OCI-LY7 (cell line): ENCODE measurements around the gene WLS. TPM values are rescaled to one million over a fixed set of nuclear protein-coding genes. Genes with fewer than 3 reads are reported as not detected.

Source experiments
- BruUV-seq: library from RNA; stranded (reverse); fragments of 400-500 nt; replicated peaks from 2 replicates; lab custom pipeline; 2021; lab: Mats Ljungman, UMichigan
- CTCF ChIA-PET: fragments of 300-600 bp; sonication (Branson Sonifier 250); formaldehyde crosslinking; loops from one replicate; lab custom pipeline; 2022; ENCODE audit warnings: antibody characterized with exemption; ENCODE audit not compliant: unreplicated experiment; lab: Charles Lee
- POLR2A ChIA-PET: fragments of 300-600 bp; sonication (Branson Sonifier 250); formaldehyde crosslinking; loops from one replicate; lab custom pipeline; 2022; ENCODE audit warnings: antibody characterized with exemption; lab: Charles Lee
- DNase-seq: peaks from one replicate; pipeline ENCODE4 v3.0.0-alpha.2; 2015; ENCODE audit warnings: low spot score
- H2AFZ ChIP-seq: fragments of 200-600 bp; sonication (generic), shearing (Covaris generic); 2 replicates; pipeline ENCODE4 v1.6.1; 2014; ENCODE audit warnings: mild to moderate bottlenecking, antibody characterized with exemption, low read length, moderate library complexity
- H3K27ac ChIP-seq: fragments of 200-600 bp; sonication (generic); 2 replicates; pipeline ENCODE4 v1.5.1; 2014; ENCODE audit warnings: mixed run types, low read depth, mild to moderate bottlenecking, moderate library complexity, low read length, inconsistent platforms; ENCODE audit not compliant: poor library complexity, severe bottlenecking
- H3K36me3 ChIP-seq: fragments of 200-600 bp; sonication (generic); 2 replicates; pipeline ENCODE4 v1.6.1; 2014; ENCODE audit warnings: mild to moderate bottlenecking, antibody characterized with exemption, low read length, moderate library complexity, mixed read lengths; ENCODE audit not compliant: insufficient read depth
- H3K4me1 ChIP-seq: fragments of 200-600 bp; sonication (generic); 2 replicates; pipeline ENCODE4 v1.5.1; 2014; ENCODE audit warnings: mild to moderate bottlenecking, low read length; ENCODE audit not compliant: insufficient read depth, poor library complexity, severe bottlenecking
- H3K4me2 ChIP-seq: fragments of 200-600 bp; sonication (generic); 2 replicates; pipeline ENCODE4 v1.6.1; 2014; ENCODE audit warnings: mild to moderate bottlenecking, low read length
- H3K4me3 ChIP-seq: fragments of 200-600 bp; sonication (generic); 2 replicates; pipeline ENCODE4 v1.5.1; 2014; ENCODE audit warnings: mild to moderate bottlenecking, low read depth, low read length; ENCODE audit not compliant: poor library complexity, severe bottlenecking
- H3K79me2 ChIP-seq: fragments of 200-600 bp; sonication (generic); 2 replicates; pipeline ENCODE4 v1.6.1; 2016; ENCODE audit warnings: low read depth, mild to moderate bottlenecking, low read length, moderate library complexity, mixed read lengths; ENCODE audit not compliant: insufficient read depth
- H3K9me2 ChIP-seq: fragments of 200-600 bp; sonication (generic); 2 replicates; pipeline ENCODE4 v1.6.1; 2016; ENCODE audit warnings: mild to moderate bottlenecking, low read length, mixed read lengths; ENCODE audit not compliant: insufficient read depth
- H3K9me3 ChIP-seq: fragments of 200-600 bp; sonication (generic); 2 replicates; pipeline ENCODE4 v1.6.1; 2014; ENCODE audit warnings: mild to moderate bottlenecking, mixed run types, low read length, mixed read lengths
- H4K20me1 ChIP-seq: fragments of 200-600 bp; sonication (generic); 2 replicates; pipeline ENCODE4 v1.6.1; 2014; ENCODE audit warnings: mild to moderate bottlenecking, antibody characterized with exemption, low read length, moderate library complexity, mixed read lengths; ENCODE audit not compliant: insufficient read depth
- CTCF ChIP-seq: fragments of 200-600 bp; sonication (generic); conservative IDR thresholded peaks from 2 replicates; pipeline ENCODE4 v1.5.1; 2014; ENCODE audit warnings: mild to moderate bottlenecking, antibody characterized with exemption, low read length, moderate library complexity, mixed read lengths
- EZH2phosphoT487 ChIP-seq: fragments of 200-600 bp; sonication (generic); IDR thresholded peaks from 2 replicates; pipeline ENCODE4 v1.6.1; 2018; ENCODE audit warnings: low read depth, borderline replicate concordance, mild to moderate bottlenecking, mixed run types, antibody characterized with exemption, low read length, moderate library complexity, mixed read lengths
- intact Hi-C: fragments of 100-400 bp; cut with micrococcal nuclease; formaldehyde crosslinking; loops from one replicate; pipeline ENCODE4 v1.10.0; 2022; ENCODE audit not compliant: unreplicated experiment
- total RNA-seq, 2 experiments: library from RNA; depleted of rRNA in 1 of 2; stranded (reverse); fragments of >200 nt in 1 of 2; shearing (Covaris generic) in 1 of 2; gene quantifications; 2 replicates each; pipeline ENCODE4 v1.2.3, GENCODE V29; 2014 to 2022

The WLS gene
- total RNA-seq, 2 experiments from 2014 or later = not detected

- Histone ChIP-seq H3K27ac (no peak overlapping the region), H3K4me1 (no peaks in the 10 kb centered on the region), H2AFZ (no peak overlapping the region), H3K9me3 (no peaks in the 10 kb centered on the region), H3K9me2 (no peaks in the 10 kb centered on the region), H3K79me2 (no peaks in the 10 kb centered on the region), H3K4me2 (no peak overlapping the region), H3K36me3 (no peaks in the 10 kb centered on the region), H3K4me3 (no peak overlapping the region), H4K20me1 (no peaks in the 10 kb centered on the region)
- POLR2A ChIA-PET = no interaction called here
- TF ChIP-seq EZH2phosphoT487 (no peak), CTCF (no peak)
- no TSS peak for BruUV-seq
- intact Hi-C loops = no loop called here
- CTCF ChIA-PET = no interaction called here
- no peak for DNase-seq
These were observed 21.5 kb downstream of the WLS start for GRCh38 chr1:68210829-68211228.

- Histone ChIP-seq H3K4me3 (no peak overlapping the region), H3K9me2 (no peaks in the 10 kb centered on the region), H3K27ac (no peak overlapping the region), H3K79me2 (no peaks in the 10 kb centered on the region), H2AFZ (no peak overlapping the region), H3K36me3 (no peaks in the 10 kb centered on the region), H4K20me1 (no peaks in the 10 kb centered on the region), H3K4me2 (no peak overlapping the region), H3K4me1 (no peaks in the 10 kb centered on the region), H3K9me3 (no peaks in the 10 kb centered on the region)
- no peak for TF ChIP-seq CTCF
- no peak for TF ChIP-seq EZH2phosphoT487
- DNase-seq = no peak
- intact Hi-C loops = no loop called here
- ChIA-PET CTCF (no interaction called here), POLR2A (no interaction called here)
- no TSS peak for BruUV-seq
These were observed 22.3 kb downstream of the WLS start for GRCh38 chr1:68210027-68210426.

GRCh38 chr1:68206848-68207689 is 25.3 kb downstream of the WLS start:
- no peak overlapping the region for H2AFZ ChIP-seq
- no peaks in the 10 kb centered on the region for H3K36me3 ChIP-seq
- no peak overlapping the region for H3K4me3 ChIP-seq
- H3K4me1 ChIP-seq = no peaks in the 10 kb centered on the region
- ChIA-PET POLR2A (interaction anchor here (1.3 to 1.5 kb wide), 2 partner anchors 21 to 24 kb away, joined by 3 to 4 read pairs; no protein-coding TSS in a partner anchor), CTCF (no interaction called here)
- no TSS peak for BruUV-seq
- H3K9me3 ChIP-seq = no peaks in the 10 kb centered on the region
- intact Hi-C loops = no loop called here
- TF ChIP-seq CTCF = no peak
- no peak for TF ChIP-seq EZH2phosphoT487
- no peak overlapping the region for H3K4me2 ChIP-seq
- H3K27ac ChIP-seq = no peak overlapping the region
- no peaks in the 10 kb centered on the region for H3K9me2 ChIP-seq
- H3K79me2 ChIP-seq = no peaks in the 10 kb centered on the region
- DNase-seq = no peak
- no peaks in the 10 kb centered on the region for H4K20me1 ChIP-seq
